BE2C (cell line): ENCODE measurements around the gene TSR3.

ENCODE experiments used
- DNase-seq: peaks from one replicate; pipeline ENCODE4 v3.0.0-alpha.2; 2020
- H3K27me3 ChIP-seq: fragments of 250-450 bp; sonication (Bioruptor Pico); 2 replicates; pipeline ENCODE4 v1.5.1; 2020; ENCODE audit warnings: mild to moderate bottlenecking
- H3K36me3 ChIP-seq: fragments of 250-450 bp; sonication (Bioruptor Pico); 2 replicates; pipeline ENCODE4 v1.5.1; 2020; ENCODE audit warnings: mild to moderate bottlenecking
- H3K4me1 ChIP-seq: fragments of 250-450 bp; sonication (Bioruptor Pico); 2 replicates; pipeline ENCODE4 v1.5.1; 2020
- H3K4me3 ChIP-seq: 2 replicates; pipeline ENCODE4 v1.5.1; 2011; ENCODE audit warnings: low read depth, low read length
- H3K9me3 ChIP-seq: fragments of 250-450 bp; sonication (Bioruptor Pico); 2 replicates; pipeline ENCODE4 v1.5.1; 2020
- TF ChIP-seq, protein P1 (sequence below): IDR thresholded peaks from 2 replicates; pipeline ENCODE4 v1.5.1; 2012; ENCODE audit warnings: mild to moderate bottlenecking, low read depth, low read length

Gene TSR3

GRCh38 chr16:1387331-1387730, 35.7 kb upstream of the TSR3 start:
- TF ChIP-seq, protein P1, sequence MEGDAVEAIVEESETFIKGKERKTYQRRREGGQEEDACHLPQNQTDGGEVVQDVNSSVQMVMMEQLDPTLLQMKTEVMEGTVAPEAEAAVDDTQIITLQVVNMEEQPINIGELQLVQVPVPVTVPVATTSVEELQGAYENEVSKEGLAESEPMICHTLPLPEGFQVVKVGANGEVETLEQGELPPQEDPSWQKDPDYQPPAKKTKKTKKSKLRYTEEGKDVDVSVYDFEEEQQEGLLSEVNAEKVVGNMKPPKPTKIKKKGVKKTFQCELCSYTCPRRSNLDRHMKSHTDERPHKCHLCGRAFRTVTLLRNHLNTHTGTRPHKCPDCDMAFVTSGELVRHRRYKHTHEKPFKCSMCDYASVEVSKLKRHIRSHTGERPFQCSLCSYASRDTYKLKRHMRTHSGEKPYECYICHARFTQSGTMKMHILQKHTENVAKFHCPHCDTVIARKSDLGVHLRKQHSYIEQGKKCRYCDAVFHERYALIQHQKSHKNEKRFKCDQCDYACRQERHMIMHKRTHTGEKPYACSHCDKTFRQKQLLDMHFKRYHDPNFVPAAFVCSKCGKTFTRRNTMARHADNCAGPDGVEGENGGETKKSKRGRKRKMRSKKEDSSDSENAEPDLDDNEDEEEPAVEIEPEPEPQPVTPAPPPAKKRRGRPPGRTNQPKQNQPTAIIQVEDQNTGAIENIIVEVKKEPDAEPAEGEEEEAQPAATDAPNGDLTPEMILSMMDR = no peak
- DNase-seq = no peak
- Histone ChIP-seq H3K27me3 (no peaks in the 10 kb centered on the region), H3K4me3 (no peak overlapping the region), H3K36me3 (no peaks in the 10 kb centered on the region), H3K4me1 (no peaks in the 10 kb centered on the region), H3K9me3 (no peaks in the 10 kb centered on the region)

DNA sequence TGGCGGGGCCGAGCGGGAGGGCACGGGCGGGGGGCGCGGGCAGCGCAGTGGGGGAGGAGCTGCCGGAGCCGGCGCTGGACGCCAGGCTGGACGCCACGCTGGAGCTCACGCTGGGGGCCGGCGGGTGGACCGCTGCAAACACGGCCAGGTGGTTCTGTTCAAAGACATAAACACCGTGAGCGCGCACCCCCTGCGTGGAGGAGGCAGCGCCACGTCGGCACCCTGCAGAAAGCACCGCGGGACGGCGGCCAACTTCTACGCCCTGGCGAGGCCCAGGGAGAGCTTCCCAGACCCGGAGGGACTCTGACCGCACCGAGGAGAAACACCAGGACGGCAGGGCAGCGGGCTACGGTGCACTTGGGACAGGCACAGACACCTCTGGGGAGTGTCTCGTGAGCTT, 33.6 kb upstream of the TSR3 start:
- Histone ChIP-seq H3K27me3 (no peaks in the 10 kb centered on the region), H3K4me3 (no peak overlapping the region), H3K9me3 (no peaks in the 10 kb centered on the region), H3K36me3 (no peaks in the 10 kb centered on the region), H3K4me1 (no peaks in the 10 kb centered on the region)
- TF ChIP-seq, protein P1 = no peak
- DNase-seq = no peak

DNA sequence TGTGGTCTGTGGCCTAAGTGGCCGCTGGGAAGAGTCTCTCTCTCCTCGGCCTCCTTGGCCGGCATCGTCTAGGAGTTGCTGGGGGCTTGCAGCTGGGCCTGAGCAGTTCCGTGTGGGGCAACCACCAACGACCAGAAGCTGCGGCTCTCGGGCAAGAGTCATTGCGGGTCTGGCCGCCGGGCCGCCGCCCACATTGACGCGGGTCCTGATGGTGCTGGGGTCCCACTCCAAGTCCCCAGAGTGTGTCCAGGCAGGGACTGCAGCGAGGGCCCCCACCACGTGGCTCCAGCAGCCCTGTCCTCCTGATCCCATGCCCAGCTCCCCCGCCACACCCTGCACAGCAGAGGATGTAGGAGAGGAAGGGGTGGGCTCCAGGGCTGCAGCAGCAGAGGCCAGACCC, 31.9 kb upstream of the TSR3 start:
- Histone ChIP-seq H3K9me3 (no peaks in the 10 kb centered on the region), H3K36me3 (no peaks in the 10 kb centered on the region), H3K27me3 (no peaks in the 10 kb centered on the region), H3K4me3 (no peak overlapping the region), H3K4me1 (no peaks in the 10 kb centered on the region)
- DNase-seq = no peak
- TF ChIP-seq, protein P1 = no peak

GRCh38 chr16:1381612-1382406, 30.1 kb upstream of the TSR3 start:
- Histone ChIP-seq H3K4me3 (no peak overlapping the region), H3K36me3 (no peaks in the 10 kb centered on the region), H3K27me3 (no peaks in the 10 kb centered on the region), H3K4me1 (peaks cover 5% of the 10 kb centered on the region; the same call in 1 of the 2 replicates), H3K9me3 (no peaks in the 10 kb centered on the region)
- DNase-seq = no peak
- TF ChIP-seq, protein P1 = no peak

DNA sequence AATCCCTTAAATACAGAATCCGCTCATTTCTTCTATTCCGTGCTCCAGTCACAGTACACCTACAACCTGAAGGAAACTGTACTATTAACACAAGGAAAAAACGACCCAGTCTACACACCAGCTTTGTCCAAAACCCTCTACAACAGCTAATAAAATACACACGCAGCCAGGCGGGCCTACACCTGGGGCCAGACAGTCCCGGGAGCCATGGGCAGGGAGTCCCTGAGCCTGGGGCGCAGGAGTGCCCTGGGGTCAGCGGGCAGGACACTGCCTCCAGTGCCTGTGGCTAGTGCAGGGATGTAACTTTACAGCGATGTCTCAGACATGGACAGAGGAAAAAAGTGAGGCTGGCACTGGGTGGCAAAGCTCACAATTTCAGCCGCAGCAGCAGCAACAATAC, 28.5 kb upstream of the TSR3 start:
- TF ChIP-seq, protein P1 = no peak
- Histone ChIP-seq H3K4me3 (peak overlapping the region; percentile 58), H3K27me3 (no peaks in the 10 kb centered on the region), H3K4me1 (peaks cover 5% of the 10 kb centered on the region; the same call in 1 of the 2 replicates), H3K9me3 (no peaks in the 10 kb centered on the region), H3K36me3 (0 out of 2 replicates have a peak, but pooled peaks cover 2% of the 10 kb centered on the region)
- DNase-seq = no peak
